ENCODE results near the gene ACCS.

Gene ACCS

GRCh38 chr11:44065841-44066731 is at the start of gene ACCS:
Gene ACCS (plus strand): TSS chr11:44066270. CDS start chr11:44067628, 1,358 bp downstream.
- DNase-seq = peak; percentile 89

GRCh38 chr11:44016546-44017442 is 49.3 kb upstream of the ACCS start:
- no peak for DNase-seq

- DNase-seq = peak; percentile 79
Observed at GRCh38 chr11:44017443-44018126, 48.5 kb upstream of the ACCS start.

- DNase-seq = peak; percentile 50
Observed at GRCh38 chr11:44018127-44018521, 47.9 kb upstream of the ACCS start.

- DNase-seq = no peak
Observed at GRCh38 chr11:44018829-44019228, 47.2 kb upstream of the ACCS start.

- no peak for DNase-seq
Observed at GRCh38 chr11:44024977-44025376, 41.1 kb upstream of the ACCS start.

- no peak for DNase-seq
Observed at GRCh38 chr11:44025727-44026126, 40.3 kb upstream of the ACCS start.

- no peak for DNase-seq
Observed at GRCh38 chr11:44028401-44028800, 37.7 kb upstream of the ACCS start.

- DNase-seq = no peak
Observed at GRCh38 chr11:44028816-44029506, 37.1 kb upstream of the ACCS start.

GRCh38 chr11:44029507-44029845 is 36.6 kb upstream of the ACCS start:
- DNase-seq = no peak

GRCh38 chr11:44029977-44030911 is 35.8 kb upstream of the ACCS start:
- no peak for DNase-seq

- DNase-seq = no peak
Observed at GRCh38 chr11:44030996-44031395, 35.1 kb upstream of the ACCS start.

- no peak for DNase-seq
Observed at GRCh38 chr11:44031549-44031948, 34.5 kb upstream of the ACCS start.

- no peak for DNase-seq
Observed at GRCh38 chr11:44032299-44033085, 33.6 kb upstream of the ACCS start.

GRCh38 chr11:44033411-44033850 is 32.6 kb upstream of the ACCS start:
- no peak for DNase-seq

GRCh38 chr11:44033856-44034255 is 32.2 kb upstream of the ACCS start:
- DNase-seq = no peak

- DNase-seq = no peak
Observed at GRCh38 chr11:44034639-44035038, 31.4 kb upstream of the ACCS start.

- peak; percentile 49 for DNase-seq
Observed at GRCh38 chr11:44036811-44037657, 29.0 kb upstream of the ACCS start.

GRCh38 chr11:44037658-44037998 is 28.4 kb upstream of the ACCS start:
- DNase-seq = no peak

GRCh38 chr11:44043157-44043556 is 22.9 kb upstream of the ACCS start:
- no peak for DNase-seq
